Measurements from ENCODE around the gene DNA2. TPM values are rescaled to one million over a fixed set of nuclear protein-coding genes. Genes with fewer than 3 reads are reported as not detected.
"Not testable (repeated sequence)": the region's sequence is repeated elsewhere in the genome, so short reads cannot be mapped to it uniquely, and the experiment has no call there.

Gene DNA2
- total and polyA plus RNA-seq, 2 donors from 2014 or later = 2.2 to 3.6 TPM

DNA sequence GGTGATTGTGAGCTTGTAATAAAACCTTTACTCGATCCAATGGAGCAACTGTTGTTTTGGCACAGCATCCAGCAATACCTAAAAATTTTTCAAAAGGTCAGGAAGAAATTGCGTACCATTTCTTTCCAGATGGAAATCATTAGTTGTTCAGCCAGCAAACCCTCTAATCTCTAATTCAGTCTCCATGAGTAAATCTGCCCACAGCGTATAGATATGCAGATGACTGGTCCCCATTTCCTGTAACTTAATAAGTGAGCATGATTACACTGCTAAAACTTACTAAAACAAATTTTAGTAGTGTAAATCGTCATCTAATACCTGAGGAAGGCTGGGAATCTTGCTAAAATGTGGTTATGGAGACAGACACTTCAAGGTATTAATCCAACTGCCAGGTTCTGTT lies 45.0 kb upstream of the DNA2 start:
- Histone ChIP-seq H3K27me3 (ENCODE audit: control insufficient read depth, insufficient read depth, low read length) (no peaks in the 10 kb centered on the region), H3K4me1 (ENCODE audit: control insufficient read depth in 2 of 3, insufficient read depth in 2 of 3, low read depth in 1 of 3, low read length in 3 of 3) (no peaks in the 10 kb centered on the region), H3K36me3 (ENCODE audit: control insufficient read depth in 2 of 3, insufficient read depth in 3 of 3, low read length in 3 of 3) (peaks cover 0 to 4% (median 0%) of the 10 kb centered on the region in 3 donors), H3K9me3 (ENCODE audit: control insufficient read depth in 2 of 3, insufficient read depth in 1 of 3, low read length in 3 of 3) (no peaks in the 10 kb centered on the region), H3K27ac (ENCODE audit: low read depth in 2 of 2, low read length in 2 of 2) (no peak overlapping the region), H3K4me3 (ENCODE audit: low read length in 3 of 3) (no peak overlapping the region), H3K9ac (ENCODE audit: low read length in 3 of 3) (no peak overlapping the region)
- TF ChIP-seq, protein P1, sequence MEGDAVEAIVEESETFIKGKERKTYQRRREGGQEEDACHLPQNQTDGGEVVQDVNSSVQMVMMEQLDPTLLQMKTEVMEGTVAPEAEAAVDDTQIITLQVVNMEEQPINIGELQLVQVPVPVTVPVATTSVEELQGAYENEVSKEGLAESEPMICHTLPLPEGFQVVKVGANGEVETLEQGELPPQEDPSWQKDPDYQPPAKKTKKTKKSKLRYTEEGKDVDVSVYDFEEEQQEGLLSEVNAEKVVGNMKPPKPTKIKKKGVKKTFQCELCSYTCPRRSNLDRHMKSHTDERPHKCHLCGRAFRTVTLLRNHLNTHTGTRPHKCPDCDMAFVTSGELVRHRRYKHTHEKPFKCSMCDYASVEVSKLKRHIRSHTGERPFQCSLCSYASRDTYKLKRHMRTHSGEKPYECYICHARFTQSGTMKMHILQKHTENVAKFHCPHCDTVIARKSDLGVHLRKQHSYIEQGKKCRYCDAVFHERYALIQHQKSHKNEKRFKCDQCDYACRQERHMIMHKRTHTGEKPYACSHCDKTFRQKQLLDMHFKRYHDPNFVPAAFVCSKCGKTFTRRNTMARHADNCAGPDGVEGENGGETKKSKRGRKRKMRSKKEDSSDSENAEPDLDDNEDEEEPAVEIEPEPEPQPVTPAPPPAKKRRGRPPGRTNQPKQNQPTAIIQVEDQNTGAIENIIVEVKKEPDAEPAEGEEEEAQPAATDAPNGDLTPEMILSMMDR (IDR thresholded peaks at IDR 0.05; ENCODE audit: borderline replicate concordance, extremely low read depth, insufficient read depth) = no peak
- no peak for FAIRE-seq
- no peak for DNase-seq
- intact Hi-C loops (cut with DNase I) = no loop called here

DNA sequence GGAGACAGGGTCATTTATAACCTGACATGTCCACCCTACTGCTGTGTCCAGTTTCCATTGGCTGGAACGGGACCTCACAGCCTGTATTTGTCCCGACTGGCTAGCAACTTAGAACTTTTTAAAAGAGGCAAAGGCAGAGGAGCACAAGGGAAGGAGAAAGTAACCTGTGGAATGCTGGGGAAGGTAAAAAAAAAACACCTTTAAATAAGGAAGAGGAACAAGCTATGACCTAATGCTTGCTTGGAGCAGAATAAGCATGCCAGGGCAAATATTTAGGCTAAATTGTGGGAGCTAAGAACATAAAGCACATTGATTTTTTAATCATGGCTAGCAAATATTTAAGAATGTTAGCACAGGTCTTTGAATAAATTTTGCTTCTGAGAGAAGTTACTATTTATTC lies 44.4 kb upstream of the DNA2 start:
- H3K27ac ChIP-seq (ENCODE audit: low read depth in 2 of 2, low read length in 2 of 2); H3K36me3 ChIP-seq (ENCODE audit: control insufficient read depth in 2 of 3, insufficient read depth in 3 of 3, low read length in 3 of 3); FAIRE-seq: not testable (repeated sequence)

DNA sequence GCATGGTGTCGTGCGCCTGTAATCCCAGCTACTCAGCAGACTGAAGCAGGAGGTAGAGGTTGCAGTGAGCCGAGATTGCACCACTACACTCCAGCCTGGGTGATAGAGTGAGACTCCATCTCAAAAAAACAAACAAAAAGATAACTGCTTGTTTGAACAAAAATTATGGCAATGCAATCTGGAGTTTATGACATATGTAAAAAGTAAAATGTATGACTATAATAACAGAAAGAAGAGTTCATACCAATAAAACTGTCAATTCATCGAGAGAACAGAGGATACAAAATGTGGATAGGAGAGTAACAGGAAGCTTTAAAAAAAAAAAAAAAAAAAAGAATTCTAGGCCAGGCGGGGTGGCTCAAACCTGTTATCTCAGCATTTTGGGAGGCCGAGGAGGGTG lies 36.3 kb upstream of the DNA2 start:
- H3K27ac ChIP-seq (ENCODE audit: low read depth in 2 of 2, low read length in 2 of 2) = no peak overlapping the region
- no peaks in the 10 kb centered on the region for H3K36me3 ChIP-seq (ENCODE audit: control insufficient read depth in 2 of 3, insufficient read depth in 3 of 3, low read length in 3 of 3)
- H3K9me3 ChIP-seq (ENCODE audit: control insufficient read depth in 2 of 3, insufficient read depth in 1 of 3, low read length in 3 of 3) = no peaks in the 10 kb centered on the region
- intact Hi-C loops (cut with DNase I) = no loop called here
- H3K9ac ChIP-seq (ENCODE audit: low read length in 3 of 3) = no peak overlapping the region
- TF ChIP-seq, protein P1 (IDR thresholded peaks at IDR 0.05; ENCODE audit: borderline replicate concordance, extremely low read depth, insufficient read depth) = no peak
- H3K4me1 ChIP-seq (ENCODE audit: control insufficient read depth in 2 of 3, insufficient read depth in 2 of 3, low read depth in 1 of 3, low read length in 3 of 3) = no peaks in the 10 kb centered on the region
- no peaks in the 10 kb centered on the region for H3K27me3 ChIP-seq (ENCODE audit: control insufficient read depth, insufficient read depth, low read length)
- no peak overlapping the region for H3K4me3 ChIP-seq (ENCODE audit: low read length in 3 of 3)
- FAIRE-seq (no peak), DNase-seq (no peak)

More for the DNA sequence above, 44.4 kb upstream of the DNA2 start:
- H3K4me3 ChIP-seq (ENCODE audit: low read length in 3 of 3); H3K4me1 ChIP-seq (ENCODE audit: control insufficient read depth in 2 of 3, insufficient read depth in 2 of 3, low read depth in 1 of 3, low read length in 3 of 3); intact Hi-C loops (cut with DNase I); DNase-seq; H3K27me3 ChIP-seq (ENCODE audit: control insufficient read depth, insufficient read depth, low read length); H3K9me3 ChIP-seq (ENCODE audit: control insufficient read depth in 2 of 3, insufficient read depth in 1 of 3, low read length in 3 of 3); H3K9ac ChIP-seq (ENCODE audit: low read length in 3 of 3): not testable (repeated sequence)

DNA sequence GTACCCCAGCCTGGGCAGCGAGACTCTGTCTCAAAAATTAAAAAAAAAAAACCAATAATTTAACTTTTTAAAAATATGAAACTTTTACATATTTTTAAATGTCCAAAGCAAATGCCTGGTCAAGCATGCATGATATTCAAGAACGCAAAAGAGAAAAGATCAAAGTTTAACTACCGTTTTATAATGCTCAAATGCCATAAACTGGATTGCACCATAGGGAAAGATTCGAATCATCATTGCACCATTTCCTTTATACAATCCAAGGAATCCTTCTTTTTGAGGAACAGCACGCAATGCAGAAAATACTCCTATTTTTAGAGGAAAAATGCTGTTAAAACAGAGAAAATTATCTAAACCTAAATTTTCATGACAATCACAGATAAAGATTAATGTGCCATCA lies 34.6 kb upstream of the DNA2 start:
- intact Hi-C loops (cut with DNase I) = no loop called here
- Histone ChIP-seq H3K9ac (ENCODE audit: low read length in 3 of 3) (no peak overlapping the region), H3K27ac (ENCODE audit: low read depth in 2 of 2, low read length in 2 of 2) (no peak overlapping the region), H3K4me3 (ENCODE audit: low read length in 3 of 3) (no peak overlapping the region), H3K4me1 (ENCODE audit: control insufficient read depth in 2 of 3, insufficient read depth in 2 of 3, low read depth in 1 of 3, low read length in 3 of 3) (no peaks in the 10 kb centered on the region), H3K36me3 (ENCODE audit: control insufficient read depth in 2 of 3, insufficient read depth in 3 of 3, low read length in 3 of 3) (no peaks in the 10 kb centered on the region), H3K27me3 (ENCODE audit: control insufficient read depth, insufficient read depth, low read length) (no peaks in the 10 kb centered on the region), H3K9me3 (ENCODE audit: control insufficient read depth in 2 of 3, insufficient read depth in 1 of 3, low read length in 3 of 3) (no peaks in the 10 kb centered on the region)
- FAIRE-seq (no peak), DNase-seq (no peak)
- TF ChIP-seq, protein P1 (IDR thresholded peaks at IDR 0.05; ENCODE audit: borderline replicate concordance, extremely low read depth, insufficient read depth) = no peak

All from kidney (tissue), 14 donors.